Uterus (tissue), 4 donors: ENCODE measurements around the gene WDR49. TPM values are rescaled to one million over a fixed set of nuclear protein-coding genes. Genes with fewer than 3 reads are reported as not detected.
"Not testable (repeated sequence)": the region's sequence is repeated elsewhere in the genome, so short reads cannot be mapped to it uniquely, and the experiment has no call there.

Experiments
- DNase-seq, 2 donors: peaks; one replicate each; pipeline ENCODE4 v3.0.0-alpha.2; 2019 to 2020
- H3K27ac ChIP-seq, 2 donors: fragments of 200-600 bp; sonication (generic); 1 replicate in 1 of 2; 2 replicates in 1 of 2; pipeline ENCODE4 v1.5.1; 2016 to 2018
- H3K27me3 ChIP-seq, 2 donors: fragments of 200-600 bp; sonication (generic); one replicate each; pipeline ENCODE4 v1.5.1; 2018 to 2019; ENCODE audit warnings: control low read depth in 1 of 2
- H3K36me3 ChIP-seq, 2 donors: fragments of 200-600 bp; sonication (generic); one replicate each; pipeline ENCODE4 v1.5.1; 2019; ENCODE audit warnings: control low read depth in 1 of 2
- H3K4me1 ChIP-seq, 2 donors: fragments of 200-600 bp; sonication (generic); one replicate each; pipeline ENCODE4 v1.5.1; 2018 to 2019; ENCODE audit warnings: control low read depth in 1 of 2
- H3K4me3 ChIP-seq, 2 donors: fragments of 200-600 bp; sonication (generic); 1 replicate in 1 of 2; 2 replicates in 1 of 2; pipeline ENCODE4 v1.5.1; 2018 to 2019; ENCODE audit warnings: mild to moderate bottlenecking in 1 of 2
- H3K9me3 ChIP-seq, 2 donors: fragments of 200-600 bp; sonication (generic); one replicate each; pipeline ENCODE4 v1.5.1; 2019; ENCODE audit warnings: control low read depth in 1 of 2
- POLR2A ChIP-seq, 2 donors: fragments of 450-650 bp; IDR thresholded peaks; one replicate each; pipeline ENCODE4 v1.6.1; 2016; ENCODE audit warnings: antibody characterized with exemption in 2 of 2, mild to moderate bottlenecking in 1 of 2, moderate library complexity in 1 of 2
- intact Hi-C: fragments of 100-400 bp; cut with DNase I; formaldehyde crosslinking; loops from one replicate; pipeline ENCODE4 v1.15.1; 2023; ENCODE audit warnings: low total_unique reads
- total RNA-seq, 4 donors: library from RNA; depleted of rRNA in 3 of 4; stranded (reverse); fragments of >200 nt in 3 of 4; gene quantifications; one replicate each; pipeline versions ENCODE4 v1.1.0 to v1.2.4, GENCODE V29; 2014 to 2023
- TF ChIP-seq, protein P1 (sequence below), 4 experiments: fragments of 200-600 bp in 2 of 4; fragments of 450-650 bp in 2 of 4; sonication (generic) in 2 of 4; IDR thresholded peaks; one replicate each; pipeline ENCODE4 v1.5.1; 2016 to 2019; ENCODE audit warnings: antibody characterized with exemption in 4 of 4, mild to moderate bottlenecking in 2 of 4, moderate library complexity in 1 of 4
- donor health status: DM: yes; HTN: yes; CAD: no.

WDR49 gene
- total RNA-seq, 4 donors from 2014 or later = 1.7 to 23.1 (median 6.5) TPM

DNA sequence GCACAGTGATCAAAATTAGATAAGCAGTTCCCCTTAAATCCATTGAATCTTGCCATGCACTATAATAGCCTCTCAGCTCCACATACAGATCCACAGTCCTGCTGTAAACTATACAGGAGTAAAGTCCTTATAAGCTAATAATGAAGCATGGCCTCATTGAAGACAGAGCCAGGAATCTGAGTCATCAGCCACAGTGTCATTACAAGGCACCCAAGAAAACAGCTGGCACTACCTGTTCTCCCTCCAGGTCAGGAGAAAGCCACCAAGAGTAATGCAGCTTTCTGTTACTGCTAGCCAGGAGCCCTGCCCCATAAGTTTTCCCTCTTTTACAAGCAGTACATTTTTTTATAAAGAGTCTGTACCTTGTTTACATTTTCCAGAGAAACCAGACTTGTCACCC is 27.3 kb downstream of the WDR49 start:
- Histone ChIP-seq H3K4me1 (no peaks in the 10 kb centered on the region), H3K9me3 (no peaks in the 10 kb centered on the region), H3K27me3 (no peaks in the 10 kb centered on the region), H3K4me3 (no peak overlapping the region), H3K27ac (no peak overlapping the region), H3K36me3 (no peaks in the 10 kb centered on the region)
- no peak for TF ChIP-seq POLR2A (IDR thresholded peaks at IDR 0.05)
- TF ChIP-seq, protein P1, sequence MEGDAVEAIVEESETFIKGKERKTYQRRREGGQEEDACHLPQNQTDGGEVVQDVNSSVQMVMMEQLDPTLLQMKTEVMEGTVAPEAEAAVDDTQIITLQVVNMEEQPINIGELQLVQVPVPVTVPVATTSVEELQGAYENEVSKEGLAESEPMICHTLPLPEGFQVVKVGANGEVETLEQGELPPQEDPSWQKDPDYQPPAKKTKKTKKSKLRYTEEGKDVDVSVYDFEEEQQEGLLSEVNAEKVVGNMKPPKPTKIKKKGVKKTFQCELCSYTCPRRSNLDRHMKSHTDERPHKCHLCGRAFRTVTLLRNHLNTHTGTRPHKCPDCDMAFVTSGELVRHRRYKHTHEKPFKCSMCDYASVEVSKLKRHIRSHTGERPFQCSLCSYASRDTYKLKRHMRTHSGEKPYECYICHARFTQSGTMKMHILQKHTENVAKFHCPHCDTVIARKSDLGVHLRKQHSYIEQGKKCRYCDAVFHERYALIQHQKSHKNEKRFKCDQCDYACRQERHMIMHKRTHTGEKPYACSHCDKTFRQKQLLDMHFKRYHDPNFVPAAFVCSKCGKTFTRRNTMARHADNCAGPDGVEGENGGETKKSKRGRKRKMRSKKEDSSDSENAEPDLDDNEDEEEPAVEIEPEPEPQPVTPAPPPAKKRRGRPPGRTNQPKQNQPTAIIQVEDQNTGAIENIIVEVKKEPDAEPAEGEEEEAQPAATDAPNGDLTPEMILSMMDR (IDR thresholded peaks at IDR 0.05) = no peak
- DNase-seq = no peak
- intact Hi-C loops = no loop called here

DNA sequence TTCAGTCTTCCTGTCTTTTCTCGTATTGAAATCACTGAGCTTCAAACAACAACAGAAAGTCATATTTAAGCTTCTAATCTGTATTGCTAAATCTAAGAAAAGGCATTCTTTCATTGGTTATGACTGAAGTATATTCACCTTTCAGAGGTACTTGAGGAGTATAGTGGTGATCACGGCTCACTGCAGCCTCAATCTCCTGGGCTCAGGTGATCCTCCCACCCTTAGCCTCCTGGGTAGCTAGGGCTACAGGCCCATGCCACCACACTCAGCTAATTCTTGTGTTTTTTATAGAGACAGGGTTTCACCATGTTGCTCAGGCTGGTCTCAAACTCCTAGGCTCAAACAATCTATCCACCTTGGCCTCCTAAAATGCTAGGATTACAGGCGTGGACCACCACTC is 38.7 kb downstream of the WDR49 start:
- no peak for DNase-seq

DNA sequence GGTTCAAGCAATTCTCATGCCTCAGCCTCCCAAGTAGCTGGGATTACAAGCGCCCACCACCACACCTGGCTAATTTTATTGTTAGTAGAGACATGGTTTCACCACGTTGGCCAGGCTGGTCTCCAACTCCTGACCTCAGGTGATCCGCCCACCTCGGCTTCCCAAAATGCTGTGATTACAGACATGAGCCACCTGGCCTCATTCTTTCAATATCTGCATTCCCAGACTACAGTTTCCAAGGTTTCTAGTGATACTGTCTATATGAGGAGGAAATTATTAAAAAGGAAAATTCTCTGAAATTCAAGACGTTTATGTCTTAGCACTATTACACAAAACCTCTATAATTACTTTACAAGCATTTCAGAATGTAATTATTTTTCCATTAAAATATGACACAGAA is 39.5 kb downstream of the WDR49 start:
- H3K4me1 ChIP-seq, H3K27ac ChIP-seq, H3K4me3 ChIP-seq, H3K9me3 ChIP-seq, DNase-seq, H3K36me3 ChIP-seq, H3K27me3 ChIP-seq, intact Hi-C loops: not testable (repeated sequence)

More for the DNA sequence above, 38.7 kb downstream of the WDR49 start:
- H3K27ac ChIP-seq = no peak overlapping the region
- no peak for TF ChIP-seq POLR2A (IDR thresholded peaks at IDR 0.05)
- TF ChIP-seq, protein P1 (IDR thresholded peaks at IDR 0.05) = no peak
- H3K4me1 ChIP-seq = no peaks in the 10 kb centered on the region
- H3K9me3 ChIP-seq = no peaks in the 10 kb centered on the region
- intact Hi-C loops = no loop called here
- no peaks in the 10 kb centered on the region for H3K36me3 ChIP-seq
- no peaks in the 10 kb centered on the region for H3K27me3 ChIP-seq
- no peak overlapping the region for H3K4me3 ChIP-seq

DNA sequence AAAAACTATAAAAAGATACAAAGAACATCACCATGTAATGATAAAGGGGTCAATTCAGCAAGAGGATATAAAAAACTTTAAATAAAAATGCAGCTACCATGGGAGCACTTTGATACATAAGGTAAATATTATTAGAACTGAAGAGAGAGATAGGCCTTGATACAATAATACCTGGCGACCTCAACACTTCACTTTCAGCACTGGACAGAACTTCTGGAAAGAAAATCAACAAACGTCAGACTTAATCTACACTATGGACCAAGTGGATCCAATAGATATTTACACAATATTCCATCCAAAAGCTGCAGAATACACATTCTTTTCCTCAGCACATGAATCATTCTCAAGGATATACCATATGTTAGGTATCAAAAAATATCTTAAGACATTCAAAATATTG is 42.0 kb downstream of the WDR49 start:
- no peaks in the 10 kb centered on the region for H3K4me1 ChIP-seq
- H3K9me3 ChIP-seq = no peaks in the 10 kb centered on the region
- TF ChIP-seq, protein P1 (IDR thresholded peaks at IDR 0.05) = no peak
- TF ChIP-seq POLR2A (IDR thresholded peaks at IDR 0.05) = no peak
- H3K27ac ChIP-seq = no peak overlapping the region
- no peaks in the 10 kb centered on the region for H3K36me3 ChIP-seq
- no peaks in the 10 kb centered on the region for H3K27me3 ChIP-seq
- H3K4me3 ChIP-seq = no peak overlapping the region
- intact Hi-C loops = no loop called here
- DNase-seq = no peak

DNA sequence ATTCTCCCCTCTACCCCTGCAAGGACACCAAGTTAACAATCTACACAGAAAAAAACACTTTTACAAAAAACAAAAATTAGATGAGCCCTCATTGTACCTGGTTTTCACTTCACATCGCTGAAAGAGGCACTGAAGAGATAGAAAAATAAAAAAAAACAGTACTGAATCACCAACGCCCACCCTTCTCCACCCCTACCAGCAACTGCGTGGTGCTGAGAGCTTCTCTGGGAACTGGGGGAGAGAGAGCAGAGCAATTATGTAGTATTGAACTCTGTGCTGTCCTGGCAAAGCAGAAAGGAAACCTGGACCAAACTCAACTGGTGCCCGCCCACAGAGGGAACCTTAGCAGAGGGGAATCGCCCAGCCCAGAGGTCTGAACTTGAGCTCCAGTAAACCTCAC is 44.6 kb downstream of the WDR49 start:
- Histone ChIP-seq H3K9me3 (no peaks in the 10 kb centered on the region), H3K4me3 (no peak overlapping the region), H3K36me3 (no peaks in the 10 kb centered on the region), H3K27me3 (no peaks in the 10 kb centered on the region), H3K4me1 (no peaks in the 10 kb centered on the region), H3K27ac (no peak overlapping the region)
- no peak for DNase-seq
- TF ChIP-seq POLR2A (IDR thresholded peaks at IDR 0.05) = no peak
- TF ChIP-seq, protein P1 (IDR thresholded peaks at IDR 0.05) = no peak
- intact Hi-C loops = no loop called here

DNA sequence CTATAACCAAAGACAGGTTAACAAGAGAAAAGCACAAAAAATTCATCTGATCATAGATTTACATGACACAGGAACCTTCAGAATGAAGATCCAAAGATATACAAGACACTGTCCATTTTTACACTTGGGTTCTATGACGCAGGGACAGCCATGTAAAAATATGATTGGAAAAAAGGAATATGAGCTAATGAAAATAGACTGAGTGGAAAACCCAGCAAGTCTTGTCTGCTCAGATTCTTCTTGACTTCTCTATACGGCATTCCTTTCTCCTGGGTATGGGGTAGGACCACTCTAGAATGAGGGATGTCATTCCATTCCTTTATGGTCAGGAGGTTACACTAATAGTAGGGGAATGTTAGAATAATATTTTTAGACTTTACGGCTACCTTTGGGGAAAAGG is 46.9 kb downstream of the WDR49 start:
- no peak for DNase-seq
- Histone ChIP-seq H3K27me3 (no peaks in the 10 kb centered on the region), H3K36me3 (no peaks in the 10 kb centered on the region), H3K27ac (no peak overlapping the region), H3K4me3 (no peak overlapping the region), H3K9me3 (no peaks in the 10 kb centered on the region), H3K4me1 (no peaks in the 10 kb centered on the region)
- intact Hi-C loops = no loop called here
- TF ChIP-seq, protein P1 (IDR thresholded peaks at IDR 0.05) = no peak
- no peak for TF ChIP-seq POLR2A (IDR thresholded peaks at IDR 0.05)
